HG03045 (cell line): ENCODE data around the gene DUSP3.
A peak's percentile ranks its signal among the peaks of the same experiment; 100 is the strongest.

Experiments
- ATAC-seq: cut with Tn5 transposase; IDR thresholded peaks from one replicate; pipeline ENCODE4 v1.9.1; 2021; ENCODE audit warnings: mild to moderate bottlenecking, moderate library complexity; ENCODE audit not compliant: unreplicated experiment

DUSP3 gene

GRCh38 chr17:43778337-43779144 lies at the start of gene DUSP3:
DUSP3 (minus strand) TSS chr17:43778977; CDS start chr17:43778924, 53 bp downstream.
- peak; percentile 82 for ATAC-seq

DNA sequence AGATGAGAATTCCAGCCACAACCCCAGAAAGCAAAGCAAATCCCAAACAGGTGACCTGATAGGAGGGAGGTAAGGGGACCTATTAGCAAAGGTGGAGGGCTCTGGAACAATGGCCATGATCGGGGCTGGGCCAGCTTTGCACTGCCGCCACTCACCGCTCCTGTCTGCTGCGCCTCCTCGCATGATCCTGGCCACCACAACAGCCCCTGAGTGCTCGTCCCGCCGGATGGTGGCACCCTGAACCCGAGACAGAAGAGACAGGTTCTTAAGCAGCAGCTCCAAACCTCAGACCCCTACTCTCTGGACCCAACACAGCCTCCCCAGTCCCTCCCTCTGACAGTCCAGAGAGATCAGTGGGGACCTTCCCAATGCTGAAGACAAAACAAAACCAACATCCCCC lies 48.8 kb upstream of the DUSP3 start:
- no peak for ATAC-seq

GRCh38 chr17:43826206-43826605 lies 47.4 kb upstream of the DUSP3 start:
- ATAC-seq, result no peak

GRCh38 chr17:43825567-43825966 lies 46.8 kb upstream of the DUSP3 start:
- ATAC-seq, result no peak

DNA sequence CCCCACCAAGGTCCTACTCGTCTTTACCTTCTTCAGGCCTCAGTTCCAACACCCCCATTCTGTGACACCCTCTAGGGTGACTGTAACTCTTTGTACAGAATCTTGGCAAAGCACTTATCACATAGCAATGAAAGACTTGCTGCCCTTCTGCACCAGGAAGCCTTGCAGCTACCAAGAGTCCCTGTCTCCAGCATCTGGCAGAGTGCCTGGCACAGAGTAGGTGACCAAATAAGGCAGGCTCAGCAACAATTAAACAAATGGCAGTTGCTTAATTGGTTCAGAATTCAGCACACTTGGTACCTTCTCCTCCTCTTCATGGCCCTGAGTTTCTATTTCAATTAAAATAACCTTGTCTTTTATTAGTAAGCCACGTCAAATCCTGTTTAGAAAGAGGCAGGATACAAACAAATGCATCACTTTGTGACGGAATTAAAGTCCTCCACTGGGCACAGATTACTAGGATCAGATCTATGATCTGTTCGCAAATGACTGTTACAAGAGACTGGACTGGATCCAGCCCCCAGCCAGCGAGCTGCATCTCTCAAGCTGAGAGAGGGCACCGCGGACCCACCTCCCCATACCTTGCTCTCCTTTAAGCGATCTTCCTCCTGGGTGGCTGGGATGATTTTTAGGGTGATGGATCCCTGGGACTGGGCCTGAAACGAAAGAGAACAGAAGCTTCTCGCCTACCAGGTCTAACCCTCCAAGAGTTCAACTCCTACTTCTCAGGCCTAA lies 44.7 kb upstream of the DUSP3 start:
- no peak for ATAC-seq

DNA sequence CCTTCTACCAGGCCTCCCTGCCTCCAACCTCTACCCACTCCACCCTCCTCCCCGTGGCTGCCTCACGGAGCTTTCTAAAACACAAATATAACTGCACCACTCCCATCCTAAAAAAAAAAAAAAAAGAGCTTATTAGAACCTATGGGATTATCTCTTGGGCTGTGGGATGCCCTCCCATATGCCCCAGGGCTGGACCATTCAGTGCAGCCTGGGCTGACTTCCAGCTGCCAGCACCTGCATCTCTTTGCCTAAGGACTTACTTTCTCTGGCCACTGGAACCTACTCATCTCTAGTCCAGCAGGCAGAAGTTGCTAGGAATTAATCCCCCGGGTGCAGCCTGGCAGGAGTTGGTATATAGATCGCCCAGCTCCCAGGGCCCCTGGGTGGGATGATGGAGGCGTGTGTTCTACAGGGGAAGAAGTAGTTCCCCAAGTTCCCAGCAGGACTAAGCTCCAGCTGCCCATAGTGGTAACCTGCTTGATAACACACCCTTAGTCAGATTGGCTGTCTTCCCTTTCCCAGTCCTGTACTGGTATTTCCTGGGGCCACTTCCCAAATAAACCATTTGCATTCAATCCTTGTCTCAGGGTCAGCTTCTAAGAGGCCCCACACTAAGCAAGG lies 43.9 kb upstream of the DUSP3 start:
- no peak for ATAC-seq

DNA sequence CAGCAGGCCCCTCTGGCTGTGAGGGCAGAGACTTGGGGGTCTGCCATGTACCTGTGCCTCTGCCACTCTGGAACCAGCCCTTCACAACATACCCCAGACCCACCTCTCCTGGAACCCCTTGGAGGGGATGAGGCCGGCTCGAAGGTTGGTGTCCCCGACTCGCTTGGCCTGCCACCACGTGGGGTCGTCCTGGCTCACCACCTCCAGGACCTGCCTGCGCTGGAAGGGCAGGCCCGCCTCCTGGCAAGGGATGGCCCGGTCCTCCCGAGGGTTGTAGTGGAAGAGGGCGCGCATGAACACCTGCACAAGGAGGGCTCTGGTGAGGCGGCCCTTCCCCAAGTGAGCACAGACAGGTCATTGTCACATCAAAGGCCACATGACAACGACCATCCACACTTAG lies 42.0 kb upstream of the DUSP3 start:
- ATAC-seq, result no peak

DNA sequence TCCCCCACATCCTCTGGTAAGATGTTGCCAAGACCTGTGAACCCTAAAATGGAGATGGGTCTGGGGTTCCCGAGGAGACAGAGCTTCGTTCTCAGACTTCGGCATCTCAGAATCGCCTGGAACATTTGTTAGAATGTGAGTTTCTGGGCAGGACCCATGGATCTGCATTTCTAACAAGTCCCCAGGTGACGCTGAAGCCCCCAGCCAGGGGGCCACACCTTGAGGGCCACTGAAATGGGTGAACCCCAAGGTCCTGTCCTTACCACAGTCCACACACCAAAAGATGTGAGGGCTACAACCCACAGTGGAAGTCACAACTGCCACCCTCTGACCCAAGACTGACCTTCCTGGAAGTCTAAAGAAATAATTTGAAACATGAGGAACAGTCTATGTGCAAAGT lies 40.2 kb upstream of the DUSP3 start:
- no peak for ATAC-seq

GRCh38 chr17:43817826-43818225 lies 39.0 kb upstream of the DUSP3 start:
- ATAC-seq, result no peak

DNA sequence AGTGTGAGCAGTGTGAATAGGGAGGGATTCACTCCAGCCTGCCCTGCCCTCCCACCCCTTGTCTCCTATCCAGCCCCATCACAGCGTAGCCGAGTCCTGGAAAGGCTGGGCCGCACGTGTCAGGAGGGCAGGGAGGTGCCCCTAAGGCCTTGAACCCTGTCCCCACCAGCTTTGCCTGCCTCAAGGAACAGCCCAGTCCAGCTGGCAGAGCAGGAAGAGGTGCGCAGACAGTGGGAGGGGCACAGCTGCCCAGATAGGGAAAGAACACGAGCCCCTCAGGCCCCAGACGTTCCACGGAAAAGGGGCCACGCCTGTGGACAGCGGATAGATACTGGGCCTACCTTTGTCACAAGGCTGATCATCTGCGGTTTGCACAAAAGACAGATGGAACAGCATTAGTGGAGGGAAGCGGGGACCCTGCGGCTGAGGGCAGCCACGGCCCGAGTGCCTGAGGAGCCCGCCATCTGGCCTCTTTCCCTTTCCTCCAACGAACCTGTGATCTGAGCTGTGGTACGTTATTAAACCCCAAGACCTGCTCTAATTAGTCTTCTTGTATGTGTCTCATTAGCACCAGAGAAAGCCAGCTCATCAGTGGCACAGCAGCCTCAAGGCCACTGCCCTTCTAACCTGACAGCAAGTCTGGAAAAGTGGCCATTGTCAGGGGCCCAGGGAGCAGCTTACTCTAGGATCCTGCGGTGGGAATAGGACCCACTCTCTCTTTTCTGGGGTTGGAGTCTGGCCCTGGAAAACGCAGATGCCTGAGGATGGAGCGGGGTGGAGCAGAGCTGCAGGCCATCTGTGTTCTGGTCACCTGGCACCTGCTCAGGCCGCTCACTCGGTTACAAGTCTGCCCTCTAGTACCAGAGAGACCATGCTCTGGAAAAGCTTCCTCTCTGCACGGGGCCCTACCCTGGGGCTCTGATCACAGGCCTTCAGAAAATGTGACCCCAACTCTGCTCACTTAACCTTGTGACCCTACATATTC lies 37.9 kb upstream of the DUSP3 start:
- no peak for ATAC-seq

- no peak for ATAC-seq
Observed at GRCh38 chr17:43814714-43815113, 35.9 kb upstream of the DUSP3 start.

DNA sequence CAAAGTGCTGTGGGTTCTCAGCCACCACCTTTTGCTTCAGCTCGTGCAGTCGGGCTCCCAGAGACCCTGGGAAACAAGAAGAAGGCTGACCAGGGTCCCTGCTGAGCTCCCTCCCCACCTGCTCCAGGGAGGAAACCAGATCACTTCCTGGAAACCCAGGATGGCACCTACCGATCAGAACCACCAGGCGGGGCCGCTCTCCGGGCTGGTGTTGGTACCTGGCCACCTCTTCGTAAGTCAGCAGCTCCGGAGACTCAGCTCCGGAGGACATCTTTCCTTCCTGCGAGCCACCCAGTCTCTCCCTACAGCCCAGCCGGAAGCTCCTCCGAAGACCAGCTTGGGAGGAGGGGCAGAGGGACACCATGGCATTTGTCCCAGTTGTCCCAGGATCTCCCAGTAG lies 35.2 kb upstream of the DUSP3 start:
- no peak for ATAC-seq

DNA sequence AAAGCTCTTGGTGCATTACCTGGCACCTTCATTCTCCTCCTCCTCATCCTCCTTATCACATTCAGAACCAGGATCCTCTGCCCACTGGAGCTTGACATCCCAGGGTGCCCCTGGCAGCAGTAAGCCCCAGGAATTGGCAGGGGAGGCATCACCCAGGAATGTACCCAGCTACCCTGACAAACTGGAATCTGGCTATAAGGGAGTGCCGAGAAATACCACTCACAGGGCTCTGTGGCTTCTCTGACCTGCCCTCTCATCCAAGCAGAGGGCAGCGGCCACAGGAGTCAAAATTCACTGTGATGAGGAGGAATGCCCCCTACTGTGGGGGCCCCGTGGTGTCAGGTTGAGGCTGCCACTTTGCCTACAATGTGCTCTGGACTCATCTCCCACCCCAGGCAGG lies 34.6 kb upstream of the DUSP3 start:
- ATAC-seq, result no peak

DNA sequence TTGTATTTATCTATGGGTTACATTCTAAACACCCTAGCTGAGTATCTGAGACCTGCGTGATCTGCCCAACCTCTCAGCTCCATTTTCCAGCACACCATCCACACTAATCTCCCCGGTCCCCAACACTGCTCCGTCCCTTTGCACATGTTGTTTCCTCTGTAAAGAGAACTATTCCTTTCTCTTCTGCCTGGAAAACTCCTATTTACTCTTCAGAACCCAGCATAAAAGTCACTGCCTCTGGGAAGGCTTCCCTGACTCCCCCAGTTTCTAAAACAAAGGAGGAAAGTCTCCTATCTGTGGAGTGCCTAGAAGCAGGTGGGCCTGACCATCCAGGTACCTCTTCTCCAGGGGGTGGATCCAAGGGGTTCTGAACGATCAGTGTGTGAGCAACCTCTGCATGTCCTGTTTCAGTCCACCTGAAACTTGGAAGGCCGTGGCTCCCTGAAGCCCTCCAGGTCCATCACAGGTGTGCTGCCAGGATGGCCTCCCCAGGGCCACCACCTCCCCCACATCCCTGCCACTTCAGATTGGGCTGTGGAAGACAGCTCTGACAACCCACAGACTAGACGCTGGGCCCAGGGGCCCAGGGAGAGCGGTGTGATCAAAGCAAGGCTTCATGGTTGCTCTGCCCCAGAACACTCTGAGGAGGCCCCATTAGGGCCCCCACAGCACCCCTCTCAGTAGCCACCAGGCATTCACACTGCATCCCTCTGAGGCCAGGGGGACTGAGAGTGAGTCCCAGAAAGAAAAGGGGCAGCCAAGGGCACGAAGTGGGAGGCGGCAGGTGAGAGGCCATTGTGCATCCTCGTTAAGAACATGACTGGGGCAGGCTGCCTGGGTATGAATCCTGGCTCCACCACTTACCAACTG lies 33.9 kb upstream of the DUSP3 start:
- no peak for ATAC-seq

DNA sequence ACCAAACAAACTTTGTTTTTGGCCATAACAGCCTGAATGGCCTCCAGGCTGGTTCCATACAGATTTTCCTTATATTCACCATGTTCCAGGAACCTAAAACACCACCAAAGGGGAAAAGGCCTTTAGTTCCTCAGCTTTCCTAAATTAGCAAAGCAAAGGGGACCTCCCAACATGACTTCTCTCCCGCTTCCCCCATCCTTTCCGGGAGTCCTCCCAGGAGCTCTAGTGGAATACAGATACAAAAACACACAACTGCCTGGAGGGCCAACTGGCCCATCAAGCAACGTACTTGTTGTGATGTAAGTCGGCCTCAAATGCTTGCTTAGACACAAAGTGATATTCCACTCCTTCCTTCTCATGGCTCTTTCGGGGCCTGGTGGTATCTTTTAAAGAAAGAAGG lies 32.0 kb upstream of the DUSP3 start:
- ATAC-seq, result no peak

DNA sequence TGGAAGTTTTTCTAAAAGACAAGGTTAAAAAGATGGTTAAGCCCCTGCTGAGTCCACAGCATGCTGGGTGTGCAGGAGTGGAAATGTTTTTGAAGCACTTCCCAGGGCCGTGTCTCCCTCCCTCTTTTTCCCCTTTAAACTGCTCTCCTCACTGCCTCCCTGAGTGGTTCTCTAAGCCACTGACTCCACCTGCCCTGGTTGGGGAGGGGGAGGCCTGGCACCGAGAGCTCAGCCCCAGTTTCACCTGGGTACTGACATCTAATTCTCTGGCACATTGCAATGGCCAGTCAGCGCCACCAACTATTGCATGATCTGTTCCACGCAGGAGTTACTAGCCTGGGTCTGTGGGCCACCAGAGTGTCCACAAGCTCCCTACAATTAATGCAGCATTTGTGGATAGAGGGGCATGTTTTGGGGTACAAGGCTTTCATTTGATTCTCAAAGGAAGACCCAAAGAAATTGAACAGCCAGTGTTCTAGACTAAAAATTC lies 31.5 kb upstream of the DUSP3 start:
- ATAC-seq, result no peak

DNA sequence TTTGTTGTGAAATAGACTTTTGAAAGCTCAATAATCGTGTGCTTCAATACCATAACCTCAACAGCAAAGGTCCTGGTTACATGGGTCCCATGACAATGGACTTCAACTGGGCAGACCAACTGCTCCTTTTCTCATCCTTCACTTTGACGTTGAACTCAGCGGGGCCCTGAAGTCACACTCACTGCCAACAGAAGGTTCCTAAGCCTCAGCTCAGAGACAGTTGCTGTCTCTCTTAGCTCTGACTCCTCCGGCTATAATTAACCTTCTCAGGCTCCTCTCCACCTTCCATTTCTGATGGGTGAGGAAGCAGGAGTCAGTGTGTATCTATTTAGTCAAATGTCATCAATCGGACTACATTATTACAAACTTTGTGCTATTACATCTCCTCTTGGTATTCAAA lies 30.3 kb upstream of the DUSP3 start:
- ATAC-seq, result no peak

- no peak for ATAC-seq
Observed at GRCh38 chr17:43808076-43808475, 29.3 kb upstream of the DUSP3 start.

GRCh38 chr17:43805117-43805516 lies 26.3 kb upstream of the DUSP3 start:
- no peak for ATAC-seq

DNA sequence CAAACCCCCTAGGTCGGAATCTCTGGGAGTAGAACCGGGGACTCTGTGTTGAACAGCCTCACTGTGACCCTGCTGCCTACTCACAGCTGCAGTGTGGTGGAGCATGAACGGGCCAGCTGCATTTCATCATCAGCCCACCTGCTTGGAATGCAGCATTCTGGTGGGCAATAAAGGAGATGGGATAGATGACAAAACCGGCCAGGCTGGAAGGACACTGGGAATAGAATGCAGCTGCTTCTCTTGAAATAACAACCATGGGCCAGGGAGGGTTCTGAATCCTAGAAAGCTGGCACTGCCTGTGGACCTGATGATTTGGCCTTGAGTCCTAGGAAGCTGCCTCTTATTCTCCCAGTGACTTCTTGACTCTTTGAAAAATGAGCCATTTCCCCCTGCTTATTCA lies 25.0 kb upstream of the DUSP3 start:
- no peak for ATAC-seq
